ENCODE measurements around the gene INTS14.
"Not testable (repeated sequence)": the region's sequence is repeated elsewhere in the genome, so short reads cannot be mapped to it uniquely, and the experiment has no call there.

Gene INTS14

GRCh38 chr15:65631503-65631902 is 20.6 kb upstream of the INTS14 start:
- DNase-seq (ENCODE audit: low read depth in 2 of 2), result no peak

DNA sequence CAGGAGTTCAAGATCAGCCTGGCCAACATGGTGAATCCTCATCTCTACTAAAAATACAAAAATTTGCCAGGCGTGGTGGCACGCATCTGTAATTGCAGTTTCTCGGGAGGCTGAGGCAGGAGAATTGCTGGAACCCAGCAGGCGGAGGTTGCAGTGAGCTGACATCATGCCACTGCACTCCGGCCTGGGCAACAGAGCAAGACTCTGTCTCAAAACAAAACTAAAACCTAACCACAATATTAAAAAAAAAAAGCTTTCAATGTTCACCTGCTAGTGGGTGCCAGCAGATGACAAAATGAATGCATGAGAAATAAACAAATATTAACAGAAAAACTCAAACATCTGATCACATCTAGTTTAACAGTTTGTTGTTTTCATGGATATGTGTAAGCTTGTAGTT is 19.8 kb upstream of the INTS14 start:
- DNase-seq (ENCODE audit: low read depth in 2 of 2), result no peak

- DNase-seq (ENCODE audit: low read depth in 2 of 2), result no peak
These were observed 18.6 kb upstream of the INTS14 start for GRCh38 chr15:65629548-65629947.

DNA sequence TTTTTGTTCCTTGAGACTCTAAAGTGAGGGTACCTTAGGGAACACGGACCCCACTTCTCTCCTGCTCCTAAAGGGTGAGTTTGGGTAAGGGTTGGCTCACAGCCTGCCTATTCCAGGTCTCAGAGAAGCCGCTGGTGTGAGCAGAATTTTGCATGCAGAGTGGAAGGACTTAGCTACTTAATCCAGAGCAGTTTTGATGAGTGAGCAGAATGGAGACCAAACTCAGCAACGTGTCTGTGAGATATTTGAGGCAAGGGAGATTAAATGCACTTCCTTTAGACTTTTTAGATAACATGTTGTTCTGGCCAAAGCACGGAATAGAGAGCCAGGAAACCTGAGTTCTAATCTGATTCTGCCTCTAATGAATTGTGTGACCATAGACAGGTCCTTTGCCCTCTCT is 15.9 kb upstream of the INTS14 start:
- no peak for DNase-seq (ENCODE audit: low read depth in 2 of 2)

GRCh38 chr15:65623103-65623502 is 12.2 kb upstream of the INTS14 start:
- DNase-seq (ENCODE audit: low read depth in 2 of 2), result no peak

GRCh38 chr15:65621638-65622037 is 10.7 kb upstream of the INTS14 start, which contains the start of gene SLC24A1:
Gene SLC24A1, plus strand, starts transcription at chr15:65621938. Its CDS starts 2,143 bp downstream, at chr15:65624081.
- no peak for DNase-seq (ENCODE audit: low read depth in 2 of 2)

DNA sequence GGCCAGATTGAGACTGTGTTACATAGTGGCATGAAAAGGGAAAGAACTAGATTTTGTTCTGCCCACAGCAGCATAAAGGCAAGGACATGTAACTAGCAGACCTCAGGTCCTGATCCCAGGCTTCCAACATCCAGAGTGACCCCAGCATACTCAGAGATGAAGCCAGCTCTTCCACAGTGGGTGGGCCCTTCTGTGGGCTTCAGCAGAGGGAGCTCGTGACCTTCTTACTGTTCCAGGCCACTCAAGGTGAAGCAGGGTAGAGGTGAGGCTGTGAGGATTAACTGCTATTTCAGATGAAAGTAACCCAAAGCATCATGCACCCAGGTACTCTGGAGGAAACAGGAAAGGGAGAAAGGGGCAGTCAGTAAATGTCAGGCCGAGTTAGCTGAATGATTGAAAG is 9.9 kb upstream of the INTS14 start:
- DNase-seq (ENCODE audit: low read depth in 2 of 2), result no peak

- DNase-seq (ENCODE audit: low read depth in 2 of 2), result no peak
These were observed 8.8 kb upstream of the INTS14 start for GRCh38 chr15:65619626-65620290.

DNA sequence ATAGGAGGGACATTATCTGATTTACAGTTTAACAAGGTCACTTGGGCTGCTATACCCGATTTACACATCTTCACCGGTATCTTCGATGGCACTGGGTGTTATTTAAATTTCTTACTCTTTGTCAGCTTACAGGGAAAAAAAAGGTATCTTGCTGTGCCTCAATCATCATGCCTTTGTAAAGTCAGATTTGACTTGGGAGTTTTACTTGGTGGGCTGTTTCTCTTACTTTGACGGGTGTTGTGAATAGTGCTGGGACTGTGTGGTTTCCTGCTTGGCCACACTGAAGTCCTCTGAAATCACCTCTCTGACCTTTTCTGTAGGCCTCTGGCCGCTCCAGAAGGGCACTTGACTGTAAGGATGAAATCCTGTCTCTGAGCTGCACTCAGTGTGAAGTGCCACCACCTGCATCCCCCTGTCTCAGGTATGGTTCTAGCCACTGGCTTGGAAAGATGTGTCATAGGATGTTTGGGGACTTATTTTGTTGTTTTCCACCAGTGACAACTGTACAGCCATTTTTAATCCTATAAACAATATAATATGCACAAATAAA is 7.7 kb upstream of the INTS14 start:
- no peak for DNase-seq (ENCODE audit: low read depth in 2 of 2)

DNA sequence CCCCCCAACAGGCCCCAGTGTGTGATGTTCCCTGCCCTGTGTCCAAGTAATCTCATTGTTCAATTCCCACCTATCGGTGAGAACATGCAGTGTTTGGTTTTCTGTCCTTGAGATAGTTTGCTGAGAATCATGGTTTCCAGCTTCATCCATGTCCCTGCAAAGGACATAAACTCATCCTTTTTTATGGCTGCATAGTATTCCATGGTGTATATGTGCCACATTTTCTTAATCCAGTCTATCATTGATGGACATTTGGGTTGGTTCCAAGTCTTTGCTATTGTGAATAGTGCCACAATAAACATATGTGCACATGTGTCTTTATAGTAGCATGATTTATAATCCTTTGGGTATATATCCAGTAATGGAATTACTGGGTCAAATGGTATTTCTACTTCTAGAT is 5.0 kb upstream of the INTS14 start:
- not testable (repeated sequence) for DNase-seq (ENCODE audit: low read depth in 2 of 2)

- no peak for DNase-seq (ENCODE audit: low read depth in 2 of 2)
These were observed 2.2 kb upstream of the INTS14 start for GRCh38 chr15:65612949-65613744.

GRCh38 chr15:65612616-65612946 is 1.6 kb upstream of the INTS14 start:
- no peak for DNase-seq (ENCODE audit: low read depth in 2 of 2)

DNA sequence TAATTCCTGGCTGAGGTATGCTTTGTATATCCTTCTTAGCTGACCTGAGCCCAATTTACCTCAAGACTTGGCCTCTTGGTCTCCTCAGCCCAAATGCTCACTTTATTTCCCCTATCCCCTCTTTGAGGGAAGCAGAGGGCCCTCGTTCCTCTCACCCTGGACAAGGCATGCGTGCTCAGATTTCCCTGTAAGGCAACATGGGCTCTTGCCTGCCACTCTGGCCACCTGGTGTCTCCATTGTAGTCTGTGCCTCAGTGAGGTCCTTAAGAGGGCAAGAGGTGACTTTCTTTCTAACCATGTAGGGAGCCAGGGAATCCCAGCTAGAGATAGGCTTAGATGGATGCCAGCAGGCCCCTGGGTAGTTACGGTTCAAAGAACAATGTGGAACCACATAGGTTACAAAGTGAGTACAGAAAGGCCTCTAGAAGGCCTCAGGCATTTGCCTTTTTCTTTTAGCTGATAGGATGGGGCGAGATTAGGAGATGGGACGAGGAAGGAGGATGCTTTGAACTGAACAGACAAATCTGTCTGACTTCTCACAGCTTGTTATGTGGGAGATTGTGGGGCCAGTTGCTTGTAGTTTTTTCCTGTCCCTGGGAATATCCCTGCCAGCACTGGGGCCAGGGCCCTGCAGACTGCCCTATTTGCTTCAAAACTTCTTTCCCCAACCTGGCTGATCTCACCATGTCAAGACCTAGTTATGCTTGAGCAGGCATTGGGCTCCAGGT is 1.1 kb upstream of the INTS14 start:
- no peak for DNase-seq (ENCODE audit: low read depth in 2 of 2)

DNA sequence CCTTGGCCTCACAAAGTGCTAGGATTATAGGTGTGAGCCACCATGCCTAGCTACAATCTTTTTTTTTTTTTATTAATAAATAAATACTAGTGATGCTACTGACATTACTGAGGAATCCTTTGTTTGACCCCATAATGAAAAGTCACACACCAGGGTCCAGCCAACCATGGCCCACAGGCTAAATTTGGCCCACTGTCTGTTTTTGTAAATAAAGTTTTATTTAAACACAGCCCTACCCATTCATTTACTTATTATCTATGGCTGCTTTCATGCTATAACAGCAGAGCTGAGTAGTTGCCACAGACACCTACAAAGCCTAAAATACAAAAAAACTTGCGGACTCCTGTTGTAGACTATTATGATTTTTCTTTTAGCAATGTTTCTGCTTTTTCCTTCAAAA is 7.4 kb downstream of the INTS14 start:
- no peak for DNase-seq (ENCODE audit: low read depth in 2 of 2)

DNA sequence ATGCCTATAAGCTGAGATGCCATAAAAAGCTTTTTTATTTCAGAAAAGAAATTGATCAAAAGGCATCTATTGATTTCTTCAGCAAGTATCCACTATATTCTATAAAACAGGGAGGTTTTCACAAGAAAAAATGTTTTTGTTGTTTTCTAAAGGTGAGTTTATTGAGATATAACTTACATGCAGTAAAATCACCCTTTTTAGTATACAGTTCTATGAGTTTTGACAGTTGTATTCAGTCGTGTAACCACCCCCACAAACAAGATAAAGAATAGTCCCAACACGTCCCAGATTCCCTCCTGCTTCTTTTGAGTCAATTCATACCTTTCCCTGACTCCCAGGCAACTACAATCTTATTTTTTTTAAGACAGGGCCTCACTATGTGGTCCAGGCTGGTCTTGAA is 7.8 kb downstream of the INTS14 start:
- DNase-seq (ENCODE audit: low read depth in 2 of 2), result no peak

- no peak for DNase-seq (ENCODE audit: low read depth in 2 of 2)
These were observed 11.3 kb downstream of the INTS14 start for GRCh38 chr15:65599677-65600076.

GRCh38 chr15:65598468-65598867 is 12.5 kb downstream of the INTS14 start:
- no peak for DNase-seq (ENCODE audit: low read depth in 2 of 2)

GRCh38 chr15:65595960-65596359 is 15.0 kb downstream of the INTS14 start:
- DNase-seq (ENCODE audit: low read depth in 2 of 2), result no peak

DNA sequence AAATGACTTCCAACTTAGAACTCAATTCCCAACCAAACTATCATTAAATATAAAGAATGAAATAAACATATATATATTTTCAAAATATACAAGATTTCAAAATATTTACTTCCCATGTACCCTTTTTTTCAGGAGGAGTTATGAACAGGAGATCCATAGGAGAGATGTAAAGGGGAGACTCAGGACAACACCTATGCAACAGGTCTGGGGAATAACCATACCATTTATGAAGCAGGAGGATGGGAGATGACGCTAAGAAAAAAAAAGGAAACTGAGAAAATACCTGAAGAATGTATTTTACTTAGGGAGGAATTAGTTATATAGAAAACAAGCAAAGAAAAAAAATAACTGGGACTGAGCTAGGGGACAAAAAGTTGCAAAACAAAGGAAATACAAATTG is 23.8 kb downstream of the INTS14 start:
- DNase-seq (ENCODE audit: low read depth in 2 of 2), result no peak

- DNase-seq (ENCODE audit: low read depth in 2 of 2), result no peak
These were observed 26.7 kb downstream of the INTS14 start for GRCh38 chr15:65584241-65584640.

DNA sequence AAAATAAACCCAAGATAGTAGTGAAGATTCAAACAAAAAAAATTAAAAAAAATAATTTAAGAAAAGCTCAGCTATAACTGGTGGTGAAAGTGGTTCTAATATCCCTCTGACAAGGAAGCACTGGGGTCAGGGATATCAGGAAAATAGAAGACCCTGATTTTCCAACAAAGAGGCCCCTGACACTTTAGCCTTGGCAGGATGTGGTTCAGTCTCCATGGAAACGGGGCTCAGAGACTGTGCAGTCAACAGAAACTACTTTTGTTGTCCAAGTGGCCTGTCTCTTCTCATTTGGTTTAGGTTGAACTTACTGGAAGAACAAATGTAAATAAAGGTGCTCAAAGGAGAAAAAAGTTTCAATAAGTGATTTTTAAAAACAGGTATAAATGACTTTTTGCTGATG is 27.2 kb downstream of the INTS14 start:
- no peak for DNase-seq (ENCODE audit: low read depth in 2 of 2)

GRCh38 chr15:65580287-65580686 is 30.6 kb downstream of the INTS14 start:
- DNase-seq (ENCODE audit: low read depth in 2 of 2), result peak; percentile 18 to 21

- no peak for DNase-seq (ENCODE audit: low read depth in 2 of 2)
These were observed 31.2 kb downstream of the INTS14 start for GRCh38 chr15:65579762-65580161.

All from fibroblast of skin of left quadriceps (primary cell).